AG08395 (cell line): ENCODE measurements around the gene CD226.
"Not testable (repeated sequence)": the region's sequence is repeated elsewhere in the genome, so short reads cannot be mapped to it uniquely, and the experiment has no call there.

Source experiments
- DNase-seq: peaks from one replicate; pipeline ENCODE4 v3.0.0; 2012; ENCODE audit warnings: mixed read lengths, low spot score

The CD226 gene

GRCh38 chr18:69956665-69957620, 9.3 kb upstream of the CD226 start:
- no peak for DNase-seq

DNA sequence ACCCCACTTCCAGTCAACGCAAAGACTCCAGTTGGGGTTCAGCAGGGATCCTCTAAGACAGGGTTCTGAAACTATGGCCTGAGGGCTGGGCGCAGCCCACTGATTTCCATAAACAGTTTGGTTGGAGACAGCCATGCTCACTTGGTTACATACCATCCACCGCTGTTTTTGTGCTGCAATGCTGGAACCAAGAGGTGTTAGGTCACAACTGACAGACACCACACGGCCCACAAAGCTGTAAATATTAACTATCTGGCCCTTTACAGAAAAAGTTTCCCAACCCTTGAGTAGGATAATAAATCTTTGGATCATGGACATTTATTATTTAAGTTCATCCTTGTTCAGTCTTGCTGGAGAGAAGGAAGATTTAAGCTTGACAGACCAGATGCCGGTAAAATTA, 8.4 kb upstream of the CD226 start:
- DNase-seq, result no peak

- no peak for DNase-seq
Observed at GRCh38 chr18:69954719-69955480, 7.2 kb upstream of the CD226 start.

GRCh38 chr18:69953191-69953590, 5.5 kb upstream of the CD226 start:
- DNase-seq, result no peak

DNA sequence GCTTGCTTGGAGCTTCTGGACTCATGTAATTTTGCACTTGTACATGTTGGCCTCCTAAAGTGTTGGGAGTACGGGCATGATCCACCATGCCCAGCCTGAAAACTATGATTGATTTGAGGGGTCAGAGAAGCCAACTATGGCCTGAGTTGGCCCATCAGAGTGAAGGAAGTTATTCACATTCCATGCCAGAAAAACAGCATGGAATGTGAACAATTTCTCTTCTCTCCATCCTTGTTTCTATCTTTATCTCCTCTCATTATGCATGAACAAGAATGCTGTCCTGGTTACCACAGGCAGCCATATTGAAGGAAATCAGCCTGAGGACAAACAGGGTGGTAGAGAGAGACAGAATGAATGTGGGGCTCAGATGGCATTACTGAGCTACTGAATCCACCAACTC, 3.5 kb upstream of the CD226 start:
- peak; percentile 60 for DNase-seq

DNA sequence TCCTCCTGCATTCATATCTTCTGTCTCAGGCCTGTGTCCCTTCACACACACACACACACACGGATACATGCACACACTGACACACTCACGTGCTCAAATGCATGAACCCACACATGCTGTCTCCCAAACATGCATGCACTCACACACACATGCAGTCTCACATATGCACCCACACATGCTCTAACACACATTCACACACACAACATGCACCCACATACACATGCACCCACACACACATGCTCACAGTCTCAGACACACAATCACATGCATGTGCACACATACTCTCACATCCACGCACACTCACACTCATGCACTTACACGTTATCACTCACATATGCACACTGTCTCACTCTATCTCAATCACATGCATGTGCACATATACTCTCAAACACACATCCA, 1.9 kb upstream of the CD226 start:
- no peak for DNase-seq

- no peak for DNase-seq
Observed at GRCh38 chr18:69948919-69949537, 1.4 kb upstream of the CD226 start.

GRCh38 chr18:69948256-69948655, 583 bp upstream of the CD226 start:
- no peak for DNase-seq

DNA sequence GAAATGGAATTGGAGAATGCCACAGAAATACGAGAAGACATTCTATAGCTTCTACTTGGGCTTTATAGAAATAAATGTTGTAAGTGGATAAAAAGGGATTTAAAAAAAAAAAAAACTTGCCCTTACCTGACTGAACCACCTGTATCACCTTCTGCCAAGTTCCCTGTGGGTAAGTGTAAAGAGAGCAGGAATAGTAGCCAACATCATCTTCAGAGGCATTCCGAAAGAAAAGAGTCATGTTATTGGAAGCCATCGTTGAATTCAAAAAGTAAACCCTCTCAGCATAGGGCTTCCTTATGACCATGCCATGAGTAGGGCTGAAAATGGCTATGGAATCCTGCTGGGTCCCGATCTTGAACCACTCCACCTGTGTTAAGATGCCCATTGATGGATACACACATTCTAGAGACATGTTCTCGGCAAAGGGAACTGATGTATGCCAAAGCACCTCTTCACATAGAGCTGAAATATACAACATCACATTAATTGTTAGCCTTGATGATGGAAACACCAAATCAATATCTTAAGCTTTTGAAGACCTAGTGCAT, 991 bp downstream of the CD226 start:
- DNase-seq, result no peak

DNA sequence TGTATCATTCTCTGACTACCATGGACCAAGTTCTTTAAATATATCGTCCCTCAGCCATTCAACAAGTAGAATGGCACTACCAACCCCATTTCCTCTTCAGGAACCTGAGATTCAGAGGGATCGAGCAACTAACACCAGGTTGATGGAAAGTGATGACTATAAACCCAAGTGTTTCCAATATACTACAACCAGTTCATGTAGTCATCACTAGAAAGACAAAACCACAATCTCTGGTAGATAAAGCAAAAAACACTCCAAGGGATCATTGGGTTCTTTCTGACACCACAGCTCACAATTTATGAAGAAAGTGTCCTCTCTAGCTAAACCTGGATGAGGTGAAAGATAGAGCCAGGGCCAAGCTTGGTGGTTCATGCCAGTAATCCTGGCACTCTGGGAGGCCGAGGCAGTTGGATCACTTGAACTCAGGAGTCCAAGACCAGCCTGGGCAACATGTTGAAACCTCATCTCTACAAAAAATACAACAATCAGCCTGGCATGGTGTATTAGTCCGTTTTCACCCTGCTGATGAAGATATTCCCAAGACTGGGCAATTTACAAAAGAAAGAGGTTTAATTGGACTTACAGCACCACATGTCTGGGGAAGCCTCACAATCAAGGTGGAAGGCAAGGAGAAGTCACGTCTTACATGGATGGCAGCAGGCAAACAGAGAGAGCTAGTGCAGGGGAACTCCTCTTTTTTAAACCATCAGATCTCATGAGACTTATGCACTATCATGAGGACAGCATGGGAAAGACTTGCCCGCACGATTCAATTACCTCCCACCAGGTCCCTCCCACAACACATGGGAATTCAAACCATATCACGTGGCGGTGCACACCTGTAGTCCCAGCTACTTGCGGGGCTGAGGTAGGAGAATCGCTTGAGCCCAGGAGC, 2.2 kb downstream of the CD226 start:
- DNase-seq, result no peak

- no peak for DNase-seq
Observed at GRCh38 chr18:69944436-69944835, 3.2 kb downstream of the CD226 start.

- DNase-seq, result no peak
Observed at GRCh38 chr18:69943021-69943420, 4.7 kb downstream of the CD226 start.

GRCh38 chr18:69941183-69941582, 6.5 kb downstream of the CD226 start:
- DNase-seq, result no peak

- not testable (repeated sequence) for DNase-seq
Observed at GRCh38 chr18:69939812-69940211, 7.9 kb downstream of the CD226 start.

DNA sequence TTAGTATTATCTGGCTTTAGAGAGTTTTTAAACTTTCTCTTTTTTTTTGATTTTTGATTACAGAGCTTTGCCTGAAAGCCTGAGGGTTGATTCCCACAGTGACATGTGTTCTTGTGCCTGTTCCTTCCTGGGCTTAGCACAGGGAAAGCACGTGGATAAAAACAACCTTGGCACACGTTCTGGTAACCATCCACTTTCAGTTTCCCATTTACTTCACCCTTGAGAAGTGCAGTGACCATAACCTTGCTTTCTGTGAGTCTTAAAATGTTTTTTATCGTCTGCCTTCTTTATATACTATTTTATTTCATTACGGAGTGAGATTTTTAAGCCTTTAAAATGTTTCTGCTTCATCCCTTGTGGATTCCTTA, 11.5 kb downstream of the CD226 start:
- no peak for DNase-seq

DNA sequence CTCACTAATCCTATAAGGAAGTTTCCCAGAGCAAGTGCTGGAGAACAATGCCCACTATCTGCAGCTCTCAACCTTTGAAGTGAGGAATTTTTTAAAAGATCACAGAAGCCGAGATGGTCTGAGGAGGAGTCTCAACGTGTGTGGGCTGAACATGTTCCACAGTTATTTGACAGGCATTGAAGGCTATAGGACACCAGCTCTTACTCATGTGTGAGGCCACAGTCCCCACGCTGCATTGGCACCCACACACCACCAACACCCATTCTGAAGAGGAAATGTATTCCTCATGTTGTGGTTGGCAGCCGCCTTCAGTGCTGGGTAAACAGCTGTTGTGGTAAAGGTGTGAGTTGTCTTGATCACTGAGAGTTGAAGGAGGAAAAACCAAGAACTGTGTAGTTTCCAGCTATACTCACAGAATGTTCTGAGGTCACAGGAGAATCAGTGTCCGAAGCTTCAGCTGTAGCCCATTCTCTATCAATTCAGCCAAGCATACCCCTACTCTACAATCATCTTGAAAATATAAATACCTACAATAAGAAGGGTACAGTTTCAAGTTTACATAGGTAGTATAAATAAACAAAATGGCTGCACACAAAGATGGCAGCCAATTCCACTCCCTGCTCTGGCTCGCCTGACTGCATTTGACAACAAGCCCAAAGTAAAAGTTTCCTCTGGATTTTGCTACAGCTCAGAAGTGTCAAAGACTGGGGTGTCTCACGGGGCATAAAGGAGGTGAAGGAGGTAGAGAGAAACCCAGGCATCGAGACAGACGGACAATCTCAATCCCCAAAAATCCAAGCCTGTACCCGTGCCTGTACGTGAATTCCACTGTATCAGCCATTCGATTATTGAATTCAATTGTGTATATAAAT, 12.1 kb downstream of the CD226 start:
- DNase-seq, result no peak

GRCh38 chr18:69934601-69935265, 12.9 kb downstream of the CD226 start:
- no peak for DNase-seq

DNA sequence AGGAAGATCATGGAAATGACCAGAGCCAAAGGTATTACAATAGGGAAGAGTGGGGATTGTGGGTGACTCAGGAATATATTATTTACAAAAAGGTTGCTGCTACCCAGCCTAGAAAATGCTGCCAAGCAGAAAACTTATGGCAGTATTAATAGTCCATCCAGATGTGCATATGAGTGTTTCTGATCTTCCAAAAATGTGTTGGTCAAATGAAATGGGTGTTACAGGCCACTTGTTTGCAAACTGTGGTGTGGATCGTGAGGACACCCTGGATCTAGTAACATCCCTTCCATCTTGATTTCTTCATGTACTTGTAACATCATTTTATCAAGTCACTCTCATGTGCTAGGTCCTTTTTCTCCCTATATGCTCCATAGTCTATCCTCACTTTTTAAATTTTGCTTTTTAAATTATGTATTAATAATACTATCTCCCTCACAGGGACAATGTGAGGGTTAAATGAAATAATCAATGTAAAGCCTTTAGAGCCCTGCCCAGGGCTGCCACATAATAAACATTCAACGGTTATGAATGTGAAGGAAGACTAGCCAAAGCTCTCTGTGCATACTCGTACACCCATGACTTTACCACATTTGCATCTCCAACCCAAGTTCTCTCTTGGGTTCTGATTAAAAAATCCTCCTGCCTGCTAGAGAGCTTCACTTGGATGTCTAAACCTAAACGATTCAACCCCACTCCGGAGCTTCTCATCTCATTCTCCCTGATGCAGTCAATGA, 18.5 kb downstream of the CD226 start:
- DNase-seq, result no peak

DNA sequence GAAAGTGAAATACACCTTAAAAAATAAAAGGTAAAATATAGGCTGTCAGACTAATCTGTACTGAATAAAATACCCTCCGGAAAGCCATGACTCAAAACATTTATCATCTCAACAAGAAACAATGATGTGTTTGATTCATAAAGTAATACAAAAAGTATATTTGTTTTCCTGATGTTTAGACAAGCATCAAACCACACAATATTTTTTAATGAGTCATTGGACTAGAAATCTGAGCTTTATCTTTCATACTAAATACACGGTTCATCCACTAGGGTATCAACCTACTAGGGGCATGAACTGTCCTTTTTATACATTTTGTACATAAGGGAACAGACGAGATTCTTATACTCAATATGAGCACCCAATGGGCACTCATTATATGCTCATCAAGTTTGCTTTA, 31.3 kb downstream of the CD226 start:
- DNase-seq, result no peak
